ENCODE data around the gene SPATS2L.

DNA sequence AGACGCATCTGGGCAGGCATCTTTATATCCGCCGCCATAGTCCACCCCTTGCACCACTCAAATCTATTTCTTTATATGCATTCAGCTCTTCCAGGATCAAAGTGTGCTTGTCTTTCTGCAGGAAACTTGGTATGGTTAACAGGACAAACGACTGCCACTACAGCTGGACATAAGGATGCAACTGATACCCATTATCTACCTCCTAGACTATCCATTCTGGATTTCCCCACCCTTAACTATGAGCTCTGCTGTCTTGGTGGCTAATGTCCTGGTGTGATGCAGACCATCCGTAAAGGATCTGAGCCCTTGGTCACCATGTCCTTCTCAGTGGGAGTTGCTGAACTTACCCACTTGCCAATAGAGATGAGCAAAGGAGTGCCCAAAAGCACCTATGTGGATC is 40.1 kb upstream of the SPATS2L start:
- TF ChIP-seq EP300 (IDR thresholded peaks at IDR 0.05) (no peak), POLR2A (IDR thresholded peaks at IDR 0.05) (no peak), CTCF (IDR thresholded peaks at IDR 0.05) (no peak), POLR2AphosphoS5 (IDR thresholded peaks at IDR 0.05) (no peak)
